Measurements from ENCODE around the gene KRT8. TPM values are rescaled to one million over a fixed set of nuclear protein-coding genes. Genes with fewer than 3 reads are reported as not detected.

The KRT8 gene
- polyA plus RNA-seq, 1 experiment, result 18.2 TPM

GRCh38 chr12:52899338-52900035 lies 5.4 kb downstream of the KRT8 start:
- ChIA-PET POLR2A (no interaction called here), CTCF (interaction anchor here (0.6 to 7.0 kb wide), 3 partner anchors 15 to 82 kb away, joined by 4 to 74 read pairs (median 5); partner anchors contain the start of gene KRT18)
- H3K9me3 ChIP-seq (ENCODE audit: control insufficient read depth, insufficient read depth, low read length), result no peaks in the 10 kb centered on the region; the same call in 1 of the 2 replicates

GRCh38 chr12:52896190-52897100 lies 8.4 kb downstream of the KRT8 start:
- DNase-seq (ENCODE audit: low read depth, low spot score), result no peak
- POLR2A ChIA-PET, result no interaction called here

More at GRCh38 chr12:52899338-52900035, 5.4 kb downstream of the KRT8 start:
- H3K4me3 ChIP-seq (ENCODE audit: low read depth, low read length), result no peak overlapping the region
- no peak for DNase-seq (ENCODE audit: low read depth, low spot score)
- peaks cover 3% of the 10 kb centered on the region for H3K27me3 ChIP-seq (ENCODE audit: control insufficient read depth, insufficient read depth, low read length)
- TF ChIP-seq CTCF (IDR thresholded peaks at IDR 0.05; ENCODE audit: low read depth, low read length), result no peak
- no peak overlapping the region for H3K27ac ChIP-seq (ENCODE audit: low read depth, low read length)

GRCh38 chr12:52895726-52896189 lies 9.1 kb downstream of the KRT8 start:
- POLR2A ChIA-PET, result no interaction called here
- H3K27ac ChIP-seq (ENCODE audit: low read depth, low read length), result no peak overlapping the region
- CTCF ChIA-PET, result interaction anchor here (0.9 to 7.0 kb wide), 3 partner anchors 11 to 85 kb away, joined by 3 to 74 read pairs (median 23); no protein-coding TSS in a partner anchor
- no peaks in the 10 kb centered on the region for H3K9me3 ChIP-seq (ENCODE audit: control insufficient read depth, insufficient read depth, low read length)
- DNase-seq (ENCODE audit: low read depth, low spot score), result no peak
- no peak overlapping the region for H3K4me3 ChIP-seq (ENCODE audit: low read depth, low read length)
- TF ChIP-seq CTCF (IDR thresholded peaks at IDR 0.05; ENCODE audit: low read depth, low read length), result no peak
- peaks cover 5% of the 10 kb centered on the region for H3K27me3 ChIP-seq (ENCODE audit: control insufficient read depth, insufficient read depth, low read length)

More at GRCh38 chr12:52896190-52897100, 8.4 kb downstream of the KRT8 start:
- CTCF ChIA-PET, result interaction anchor here (0.9 to 7.0 kb wide), 4 partner anchors 12 to 315 kb away, joined by 3 to 74 read pairs (median 13); no protein-coding TSS in a partner anchor
- no peak for TF ChIP-seq CTCF (IDR thresholded peaks at IDR 0.05; ENCODE audit: low read depth, low read length)
- Histone ChIP-seq H3K27me3 (ENCODE audit: control insufficient read depth, insufficient read depth, low read length) (peaks cover 5% of the 10 kb centered on the region), H3K27ac (ENCODE audit: low read depth, low read length) (no peak overlapping the region), H3K4me3 (ENCODE audit: low read depth, low read length) (no peak overlapping the region), H3K9me3 (ENCODE audit: control insufficient read depth, insufficient read depth, low read length) (no peaks in the 10 kb centered on the region)

- Histone ChIP-seq H3K4me3 (ENCODE audit: low read depth, low read length) (no peak overlapping the region), H3K27ac (ENCODE audit: low read depth, low read length) (no peak overlapping the region), H3K9me3 (ENCODE audit: control insufficient read depth, insufficient read depth, low read length) (no peaks in the 10 kb centered on the region), H3K27me3 (ENCODE audit: control insufficient read depth, insufficient read depth, low read length) (peaks cover 5% of the 10 kb centered on the region)
- ChIA-PET POLR2A (no interaction called here), CTCF (interaction anchor here (0.7 to 7.0 kb wide), 3 partner anchors 8 to 39 kb away, joined by 3 to 74 read pairs (median 3); no protein-coding TSS in a partner anchor)
- no peak for DNase-seq (ENCODE audit: low read depth, low spot score)
- no peak for TF ChIP-seq CTCF (IDR thresholded peaks at IDR 0.05; ENCODE audit: low read depth, low read length)
Observed at GRCh38 chr12:52892974-52893373, 11.9 kb downstream of the KRT8 start.

All from AG04450 (cell line).